ENCODE data around the gene IFT25. TPM values are rescaled to one million over a fixed set of nuclear protein-coding genes. Genes with fewer than 3 reads are reported as not detected.

Gene IFT25
- total and polyA plus RNA-seq, 10 donors, result 23.7 to 38.1 (median 28.0) TPM

DNA sequence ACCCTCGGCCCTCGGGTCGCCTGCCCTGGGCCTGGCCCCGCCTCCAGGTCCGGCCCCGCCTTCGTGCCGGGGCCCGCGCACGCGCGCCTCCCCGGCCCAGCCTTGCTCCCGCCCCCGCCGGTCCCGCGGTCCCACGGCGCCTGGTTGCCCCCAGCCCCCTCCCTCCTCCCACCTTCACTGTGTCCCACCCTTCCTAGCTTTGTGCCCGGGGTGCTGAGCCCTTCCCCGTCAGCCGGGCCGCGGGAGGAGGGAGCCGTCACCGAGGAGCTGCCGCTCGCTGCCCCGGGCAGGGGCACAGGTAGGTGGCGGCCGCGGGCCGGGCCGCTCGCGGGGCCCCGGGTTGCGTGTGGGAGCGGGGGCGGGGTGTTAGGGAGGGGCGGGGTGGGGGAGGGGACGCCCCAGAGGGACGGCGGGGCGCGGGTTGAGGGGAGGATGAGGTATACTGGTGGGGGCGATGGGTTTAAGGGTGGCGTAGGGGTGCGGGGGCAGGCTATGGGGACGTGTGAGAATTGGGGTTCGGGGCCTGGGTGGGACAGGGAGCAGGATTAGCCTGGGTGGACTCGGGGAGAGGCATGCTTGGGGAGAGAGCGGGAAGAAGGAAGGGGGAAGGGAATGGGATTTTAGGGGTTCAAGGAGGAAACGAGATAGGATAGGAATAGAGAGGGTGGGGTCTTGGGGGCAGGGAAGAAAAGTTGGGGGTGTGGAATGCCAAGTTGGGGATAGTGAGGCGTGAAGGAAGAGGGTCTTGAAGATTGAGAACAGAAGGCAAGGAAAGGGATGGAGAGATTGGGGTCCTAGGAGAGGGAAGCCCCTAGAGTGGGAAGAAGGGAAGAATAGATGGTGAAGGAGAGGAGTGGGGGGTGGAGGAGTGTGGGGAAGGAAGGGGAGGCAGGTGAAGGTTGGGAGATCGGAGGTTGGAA, 1.0 kb upstream of the IFT25 start, which contains the start of gene LRRC42:
Gene LRRC42, plus strand, starts transcription at position 99 of the 920 bp plus-strand sequence. CDS start 5,650 bp downstream, outside the sequence.
- Histone ChIP-seq H3K27ac (peak within 1 kb of the TSS; percentile 91 to 96 (median 92)), H3K4me3 (peak within 1 kb of the TSS; percentile 67 to 90 (median 82)), H3K36me3 (peaks cover 0 to 4% (median under 1%) of the 10 kb centered on the region in 6 donors), H3K27me3 (replicated peaks in 1 of 7) (no peaks in the 10 kb centered on the region), H3K4me1 (peaks cover 18 to 58% (median 35%) of the 10 kb centered on the region in 6 donors), H3K9me3 (no peaks in the 10 kb centered on the region)
- intact Hi-C loops (cut with DNase I; ENCODE audit: low total_unique reads), result loop anchor here (5.0 kb wide), 1 partner anchor 54 kb away; the partner anchor contains the start of gene DIO1
- TF ChIP-seq, protein P1, sequence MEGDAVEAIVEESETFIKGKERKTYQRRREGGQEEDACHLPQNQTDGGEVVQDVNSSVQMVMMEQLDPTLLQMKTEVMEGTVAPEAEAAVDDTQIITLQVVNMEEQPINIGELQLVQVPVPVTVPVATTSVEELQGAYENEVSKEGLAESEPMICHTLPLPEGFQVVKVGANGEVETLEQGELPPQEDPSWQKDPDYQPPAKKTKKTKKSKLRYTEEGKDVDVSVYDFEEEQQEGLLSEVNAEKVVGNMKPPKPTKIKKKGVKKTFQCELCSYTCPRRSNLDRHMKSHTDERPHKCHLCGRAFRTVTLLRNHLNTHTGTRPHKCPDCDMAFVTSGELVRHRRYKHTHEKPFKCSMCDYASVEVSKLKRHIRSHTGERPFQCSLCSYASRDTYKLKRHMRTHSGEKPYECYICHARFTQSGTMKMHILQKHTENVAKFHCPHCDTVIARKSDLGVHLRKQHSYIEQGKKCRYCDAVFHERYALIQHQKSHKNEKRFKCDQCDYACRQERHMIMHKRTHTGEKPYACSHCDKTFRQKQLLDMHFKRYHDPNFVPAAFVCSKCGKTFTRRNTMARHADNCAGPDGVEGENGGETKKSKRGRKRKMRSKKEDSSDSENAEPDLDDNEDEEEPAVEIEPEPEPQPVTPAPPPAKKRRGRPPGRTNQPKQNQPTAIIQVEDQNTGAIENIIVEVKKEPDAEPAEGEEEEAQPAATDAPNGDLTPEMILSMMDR (IDR thresholded peaks at IDR 0.05 in 8 of 11, conservative IDR thresholded peaks at IDR 0.05 in 3 of 11), result peak in 2 of 11 experiments; percentile 1 to 31
- peak in 1 of 3 donors; percentile 8 for TF ChIP-seq POLR2AphosphoS5 (IDR thresholded peaks at IDR 0.05)
- TF ChIP-seq POLR2A (IDR thresholded peaks at IDR 0.05), result no peak
- DNase-seq, result no peak
- 2 to 5% (median 3%) methylated on average over 28 to 58 of the region's 58 CpGs for WGBS, 5 donors

DNA sequence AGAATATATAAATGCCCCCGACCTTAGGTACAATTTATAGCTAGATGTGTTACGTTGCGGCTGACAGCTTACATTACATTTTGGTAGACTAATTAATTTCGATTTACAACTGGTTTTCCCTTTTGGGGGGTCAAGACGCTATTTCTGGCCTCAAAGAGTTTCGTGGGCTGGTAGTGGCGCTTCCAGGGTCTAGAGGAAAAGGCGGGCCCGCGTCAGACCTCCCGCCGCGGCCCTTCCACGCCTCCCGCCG, 391 bp downstream of the IFT25 start:
- TF ChIP-seq POLR2AphosphoS5 (IDR thresholded peaks at IDR 0.05) (no peak), POLR2A (IDR thresholded peaks at IDR 0.05) (no peak)
- TF ChIP-seq, protein P1 (IDR thresholded peaks at IDR 0.05 in 8 of 11, conservative IDR thresholded peaks at IDR 0.05 in 3 of 11), result no peak
- WGBS, 5 donors, result 0 to 2% (median 1%) methylated on average over 16 of the region's 16 CpGs
- Histone ChIP-seq H3K27me3 (replicated peaks in 1 of 7) (no peaks in the 10 kb centered on the region), H3K4me3 (peak overlapping the region; percentile 67 to 90 (median 82)), H3K4me1 (peaks cover 18 to 66% (median 35%) of the 10 kb centered on the region in 6 donors), H3K36me3 (no peaks in the 10 kb centered on the region), H3K9me3 (no peaks in the 10 kb centered on the region), H3K27ac (peak overlapping the region; percentile 91 to 96 (median 92))
- intact Hi-C loops (cut with DNase I; ENCODE audit: low total_unique reads), result loop anchor here (5.0 kb wide), 1 partner anchor 53 kb away; the partner anchor contains the start of gene DIO1
- no peak for DNase-seq

DNA sequence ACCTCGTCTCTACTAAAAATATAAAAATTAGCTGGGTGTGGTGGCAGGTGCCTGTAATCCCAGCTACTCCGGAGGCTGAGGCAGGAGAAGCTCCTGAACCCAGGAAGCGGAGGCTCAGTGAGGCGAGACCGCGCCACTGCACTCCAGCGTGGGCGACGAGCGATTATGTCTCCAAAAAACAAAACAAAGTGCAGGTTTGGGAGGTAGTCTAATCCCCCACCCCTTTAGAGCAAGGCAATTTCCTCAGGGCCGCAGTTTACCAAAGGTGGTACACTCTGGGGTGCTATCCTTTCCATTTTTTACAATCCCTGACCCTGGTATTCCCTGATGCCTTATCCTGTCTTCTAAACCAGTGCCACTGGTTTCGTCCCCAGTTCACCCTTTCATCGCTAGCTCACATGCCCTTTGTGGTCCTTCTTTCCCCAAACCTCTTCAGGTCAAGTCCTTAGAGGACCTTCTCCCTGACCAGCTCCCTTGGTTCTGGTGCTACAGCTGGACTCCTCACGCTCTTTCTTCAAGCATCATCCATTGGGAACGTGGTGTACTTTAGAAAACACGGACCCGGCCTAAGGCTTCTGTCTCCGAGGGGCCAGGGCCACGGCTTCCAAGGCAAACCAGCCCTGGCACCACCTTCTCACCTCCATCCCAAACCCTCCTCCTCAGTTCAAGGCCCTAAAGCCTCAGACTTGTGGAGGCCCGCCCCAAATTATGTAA, 873 bp downstream of the IFT25 start:
- Histone ChIP-seq H3K27me3 (replicated peaks in 1 of 7) (no peaks in the 10 kb centered on the region), H3K4me3 (peak overlapping the region; percentile 67 to 90 (median 82)), H3K36me3 (peaks cover 0 to 3% (median 0%) of the 10 kb centered on the region in 6 donors), H3K4me1 (peaks cover 18 to 71% (median 35%) of the 10 kb centered on the region in 6 donors), H3K27ac (peak overlapping the region; percentile 91 to 96 (median 92)), H3K9me3 (no peaks in the 10 kb centered on the region)
- peak; percentile 78 for DNase-seq
- intact Hi-C loops (cut with DNase I; ENCODE audit: low total_unique reads), result loop anchor here (5.0 kb wide), 1 partner anchor 52 kb away; the partner anchor contains the start of gene DIO1
- TF ChIP-seq POLR2AphosphoS5 (IDR thresholded peaks at IDR 0.05), result no peak
- TF ChIP-seq, protein P1 (IDR thresholded peaks at IDR 0.05 in 8 of 11, conservative IDR thresholded peaks at IDR 0.05 in 3 of 11), result no peak
- TF ChIP-seq POLR2A (IDR thresholded peaks at IDR 0.05), result no peak
- 61 to 66% (median 62%) methylated on average over 20 of the region's 20 CpGs for WGBS, 5 donors
